GM23338 (cell line): Measurements from ENCODE around the gene COMP. TPM values are rescaled to one million over a fixed set of nuclear protein-coding genes. Genes with fewer than 3 reads are reported as not detected.

Experiments used
- ATAC-seq: fragments of 200-7000 bp; cut with Tn5 transposase; 3 replicates; pipeline ENCODE4 v1.9.1; 2020
- DNase-seq: peaks from one replicate; pipeline ENCODE4 v3.0.0-alpha.2; 2015; ENCODE audit warnings: low spot score
- H2AFZ ChIP-seq: fragments of 200-600 bp; sonication (generic); 2 replicates; pipeline ENCODE4 v1.8.0; 2016; ENCODE audit warnings: antibody characterized with exemption, mild to moderate bottlenecking, moderate library complexity
- H3F3A ChIP-seq: fragments of 200-600 bp; sonication (generic); replicated peaks from 2 replicates; pipeline ENCODE4 v1.8.0; 2017; ENCODE audit warnings: antibody characterized with exemption, mixed run types, low read depth
- H3K27ac ChIP-seq: fragments of 200-600 bp; sonication (generic); 2 replicates; pipeline ENCODE4 v1.6.1; 2016; ENCODE audit warnings: low read depth
- H3K27me3 ChIP-seq: fragments of 200-600 bp; sonication (generic); 2 replicates; pipeline ENCODE4 v1.8.0; 2016; ENCODE audit warnings: mild to moderate bottlenecking, mixed run types, moderate library complexity; ENCODE audit not compliant: insufficient read depth
- H3K36me3 ChIP-seq: fragments of 200-600 bp; sonication (generic); 2 replicates; pipeline ENCODE4 v1.8.0; 2016; ENCODE audit warnings: mild to moderate bottlenecking; ENCODE audit not compliant: insufficient read depth
- H3K4me1 ChIP-seq: fragments of 200-600 bp; sonication (generic); 2 replicates; pipeline ENCODE4 v1.8.0; 2016; ENCODE audit warnings: mild to moderate bottlenecking, moderate library complexity; ENCODE audit not compliant: insufficient read depth
- H3K4me2 ChIP-seq: fragments of 200-600 bp; sonication (generic); 2 replicates; pipeline ENCODE4 v1.7.1; 2017; ENCODE audit warnings: mixed run types
- H3K4me3 ChIP-seq: fragments of 200-600 bp; sonication (generic); 2 replicates; pipeline ENCODE4 v1.6.1; 2016; ENCODE audit warnings: mixed run types
- H3K79me2 ChIP-seq: fragments of 200-600 bp; sonication (generic); replicated peaks from 2 replicates; pipeline ENCODE4 v1.8.0; 2017; ENCODE audit warnings: mild to moderate bottlenecking; ENCODE audit not compliant: insufficient read depth
- H3K9me2 ChIP-seq: fragments of 200-600 bp; sonication (generic); 2 replicates; pipeline ENCODE4 v1.8.0; 2017; ENCODE audit not compliant: insufficient read depth
- H4K20me1 ChIP-seq: fragments of 200-600 bp; sonication (generic); replicated peaks from 2 replicates; pipeline ENCODE4 v1.8.0; 2017; ENCODE audit warnings: mild to moderate bottlenecking; ENCODE audit not compliant: insufficient read depth
- H3K27ac Mint-ChIP-seq: 2 replicates; pipeline ENCODE4 v1.8.0; 2020; ENCODE audit warnings: inconsistent platforms, mild to moderate bottlenecking, moderate library complexity, mixed read lengths
- H3K27me3 Mint-ChIP-seq: 3 replicates; pipeline ENCODE4 v1.8.0; 2022; ENCODE audit warnings: low read depth, mild to moderate bottlenecking, moderate library complexity, mixed read lengths, inconsistent platforms; ENCODE audit not compliant: insufficient read depth, poor library complexity
- H3K36me3 Mint-ChIP-seq: 3 replicates; pipeline ENCODE4 v1.8.0; 2021; ENCODE audit warnings: low read depth, mild to moderate bottlenecking, inconsistent platforms, moderate library complexity, mixed read lengths
- H3K4me1 Mint-ChIP-seq: 3 replicates; pipeline ENCODE4 v1.8.0; 2020; ENCODE audit warnings: mild to moderate bottlenecking, inconsistent platforms, mixed read lengths
- H3K4me3 Mint-ChIP-seq: 3 replicates; pipeline ENCODE4 v1.8.0; 2021; ENCODE audit warnings: moderate library complexity, mild to moderate bottlenecking, inconsistent platforms, mixed read lengths
- H3K9me3 Mint-ChIP-seq: 3 replicates; pipeline ENCODE4 v1.8.0; 2020; ENCODE audit warnings: moderate library complexity, mild to moderate bottlenecking, inconsistent platforms, mixed read lengths
- CREB1 ChIP-seq: fragments of 250-450 bp; sonication (Bioruptor Pico); IDR thresholded peaks from 2 replicates; pipeline ENCODE4 v1.5.0; 2020; ENCODE audit warnings: low read depth, mild to moderate bottlenecking, moderate library complexity
- EZH2 ChIP-seq: fragments of 200-600 bp; sonication (generic); IDR thresholded peaks from one replicate; pipeline ENCODE4 v1.8.0; 2017; ENCODE audit warnings: antibody characterized with exemption, mild to moderate bottlenecking, low read depth; ENCODE audit not compliant: unreplicated experiment
- JUNB ChIP-seq: IDR thresholded peaks from one replicate; pipeline ENCODE4 v1.6.1; 2016; ENCODE audit warnings: antibody characterized with exemption; ENCODE audit not compliant: unreplicated experiment
- NANOG ChIP-seq: IDR thresholded peaks from 2 replicates; pipeline ENCODE4 v1.6.1; 2016; ENCODE audit warnings: antibody characterized with exemption, borderline replicate concordance
- POLR2AphosphoS5 ChIP-seq: IDR thresholded peaks from 2 replicates; pipeline ENCODE4 v1.6.1; 2016; ENCODE audit warnings: antibody characterized with exemption, low read depth
- STAT1 ChIP-seq: IDR thresholded peaks from one replicate; pipeline ENCODE4 v1.6.1; 2016; ENCODE audit warnings: antibody characterized with exemption; ENCODE audit not compliant: unreplicated experiment
- ZNF331 ChIP-seq: fragments of 250-450 bp; sonication (Bioruptor Pico); IDR thresholded peaks from 2 replicates; pipeline ENCODE4 v1.5.0; 2020; ENCODE audit warnings: low read depth, mild to moderate bottlenecking, moderate library complexity
- polyA plus RNA-seq: library from polyadenylated mRNA; unstranded; fragments of >200 nt; fragmentation: Nextera tagmentation; extraction: Ambion mirVana; gene quantifications from 2 replicates; pipeline ENCODE4 v1.2.1, GENCODE V29; 2016
- total RNA-seq: library from RNA; depleted of rRNA; stranded (reverse); fragments of >200 nt; shearing (Covaris generic); gene quantifications from 2 replicates; pipeline ENCODE4 v1.2.3, GENCODE V29; 2014
- TF ChIP-seq, protein P1 (sequence below): IDR thresholded peaks from one replicate; pipeline ENCODE4 v1.6.1; 2018; ENCODE audit warnings: antibody characterized with exemption; ENCODE audit not compliant: unreplicated experiment
- TF ChIP-seq, protein P2 (sequence below), 2 experiments: fragments of 200-600 bp in 1 of 2; sonication (generic) in 1 of 2; conservative IDR thresholded peaks; 2 replicates each; pipeline versions ENCODE4 v1.5.1 to v1.6.1; 2016 to 2017; ENCODE audit warnings: antibody characterized with exemption in 2 of 2, low read depth in 2 of 2, mild to moderate bottlenecking in 2 of 2, moderate library complexity in 1 of 2

The COMP gene
- total and polyA plus RNA-seq, 2 experiments from 2014 or later: 0.58 to 0.63 TPM

DNA sequence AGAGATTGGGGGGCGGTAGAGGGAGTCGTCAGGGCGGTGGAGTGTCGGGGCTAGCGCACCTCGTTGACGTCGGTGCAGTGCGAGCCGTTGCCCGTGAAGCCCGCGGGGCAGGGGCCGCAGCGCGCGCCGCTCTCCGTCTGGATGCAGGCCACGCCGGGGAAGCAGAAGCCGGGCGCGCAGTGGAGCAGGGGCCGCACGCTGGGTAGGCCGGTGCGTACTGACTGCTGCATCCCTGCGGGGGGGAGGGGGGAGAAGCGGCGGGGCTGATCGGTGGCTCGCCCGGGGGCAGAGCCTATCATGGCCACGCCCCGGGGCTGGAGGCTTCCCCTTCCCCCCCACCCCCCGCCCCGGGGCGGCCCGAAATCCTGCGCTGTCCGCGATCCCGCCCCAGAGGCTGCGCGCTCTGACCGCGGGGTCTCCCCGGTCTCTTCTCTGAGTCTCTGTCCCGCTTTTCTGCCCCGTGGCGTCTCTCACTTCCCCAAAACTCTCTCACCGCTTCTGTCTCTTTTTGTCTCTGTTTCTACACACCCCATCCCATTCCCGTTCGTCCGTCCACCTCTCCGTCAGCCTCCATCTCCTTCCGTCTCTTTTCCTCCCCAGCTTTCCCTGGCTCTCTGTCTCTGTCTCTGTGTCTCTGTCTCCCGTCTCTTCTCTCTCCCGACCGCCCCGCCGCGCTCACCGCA is 1.1 kb downstream of the COMP start (continued):
- TF ChIP-seq, protein P1, sequence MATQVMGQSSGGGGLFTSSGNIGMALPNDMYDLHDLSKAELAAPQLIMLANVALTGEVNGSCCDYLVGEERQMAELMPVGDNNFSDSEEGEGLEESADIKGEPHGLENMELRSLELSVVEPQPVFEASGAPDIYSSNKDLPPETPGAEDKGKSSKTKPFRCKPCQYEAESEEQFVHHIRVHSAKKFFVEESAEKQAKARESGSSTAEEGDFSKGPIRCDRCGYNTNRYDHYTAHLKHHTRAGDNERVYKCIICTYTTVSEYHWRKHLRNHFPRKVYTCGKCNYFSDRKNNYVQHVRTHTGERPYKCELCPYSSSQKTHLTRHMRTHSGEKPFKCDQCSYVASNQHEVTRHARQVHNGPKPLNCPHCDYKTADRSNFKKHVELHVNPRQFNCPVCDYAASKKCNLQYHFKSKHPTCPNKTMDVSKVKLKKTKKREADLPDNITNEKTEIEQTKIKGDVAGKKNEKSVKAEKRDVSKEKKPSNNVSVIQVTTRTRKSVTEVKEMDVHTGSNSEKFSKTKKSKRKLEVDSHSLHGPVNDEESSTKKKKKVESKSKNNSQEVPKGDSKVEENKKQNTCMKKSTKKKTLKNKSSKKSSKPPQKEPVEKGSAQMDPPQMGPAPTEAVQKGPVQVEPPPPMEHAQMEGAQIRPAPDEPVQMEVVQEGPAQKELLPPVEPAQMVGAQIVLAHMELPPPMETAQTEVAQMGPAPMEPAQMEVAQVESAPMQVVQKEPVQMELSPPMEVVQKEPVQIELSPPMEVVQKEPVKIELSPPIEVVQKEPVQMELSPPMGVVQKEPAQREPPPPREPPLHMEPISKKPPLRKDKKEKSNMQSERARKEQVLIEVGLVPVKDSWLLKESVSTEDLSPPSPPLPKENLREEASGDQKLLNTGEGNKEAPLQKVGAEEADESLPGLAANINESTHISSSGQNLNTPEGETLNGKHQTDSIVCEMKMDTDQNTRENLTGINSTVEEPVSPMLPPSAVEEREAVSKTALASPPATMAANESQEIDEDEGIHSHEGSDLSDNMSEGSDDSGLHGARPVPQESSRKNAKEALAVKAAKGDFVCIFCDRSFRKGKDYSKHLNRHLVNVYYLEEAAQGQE: no peak
- no peak for TF ChIP-seq STAT1
- no peak for TF ChIP-seq NANOG
- TF ChIP-seq ZNF331 (CRISPR knock-in tag): no peak
- no peak for TF ChIP-seq POLR2AphosphoS5
- no peak for TF ChIP-seq JUNB
- TF ChIP-seq CREB1 (CRISPR knock-in tag): no peak

DNA sequence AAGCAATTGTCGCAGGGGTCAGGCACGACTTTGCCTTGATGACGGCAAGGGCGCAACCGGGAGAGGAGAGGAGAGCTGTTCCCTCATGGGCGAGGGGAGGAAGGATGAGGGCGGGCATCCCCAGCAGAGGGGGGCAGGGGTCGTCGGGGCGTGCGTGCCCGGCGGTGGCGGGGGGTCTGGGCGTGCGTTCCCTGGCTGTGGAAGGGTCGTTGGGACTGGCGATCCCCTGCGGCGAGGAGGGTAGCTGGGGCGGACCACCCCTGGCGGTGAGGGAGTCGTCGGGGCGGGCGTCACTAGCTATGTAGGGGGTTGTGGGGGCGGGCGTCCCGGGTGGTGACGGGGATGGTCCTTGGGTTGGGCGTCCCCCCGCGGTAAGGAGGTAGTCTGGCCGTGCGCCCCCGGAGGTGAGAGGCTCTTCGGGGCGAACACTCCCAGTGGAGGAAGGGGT is 1.7 kb downstream of the COMP start:
- H3K27ac Mint-ChIP-seq: no peak overlapping the region
- H2AFZ ChIP-seq: no peak overlapping the region
- H3K27me3 ChIP-seq: peaks cover 98% of the 10 kb centered on the region
- H3K4me2 ChIP-seq: peak overlapping the region; percentile 87
- no peak overlapping the region for H3K27ac ChIP-seq
- no peaks in the 10 kb centered on the region for H3K36me3 ChIP-seq
- no peaks in the 10 kb centered on the region for H3K9me2 ChIP-seq
- H3K4me1 Mint-ChIP-seq: peaks cover 16% of the 10 kb centered on the region
- peak; percentile 1 for ATAC-seq
- TF ChIP-seq JUNB (no peak), EZH2 (peak; percentile 13), STAT1 (no peak), NANOG (no peak)
- TF ChIP-seq, protein P2, sequence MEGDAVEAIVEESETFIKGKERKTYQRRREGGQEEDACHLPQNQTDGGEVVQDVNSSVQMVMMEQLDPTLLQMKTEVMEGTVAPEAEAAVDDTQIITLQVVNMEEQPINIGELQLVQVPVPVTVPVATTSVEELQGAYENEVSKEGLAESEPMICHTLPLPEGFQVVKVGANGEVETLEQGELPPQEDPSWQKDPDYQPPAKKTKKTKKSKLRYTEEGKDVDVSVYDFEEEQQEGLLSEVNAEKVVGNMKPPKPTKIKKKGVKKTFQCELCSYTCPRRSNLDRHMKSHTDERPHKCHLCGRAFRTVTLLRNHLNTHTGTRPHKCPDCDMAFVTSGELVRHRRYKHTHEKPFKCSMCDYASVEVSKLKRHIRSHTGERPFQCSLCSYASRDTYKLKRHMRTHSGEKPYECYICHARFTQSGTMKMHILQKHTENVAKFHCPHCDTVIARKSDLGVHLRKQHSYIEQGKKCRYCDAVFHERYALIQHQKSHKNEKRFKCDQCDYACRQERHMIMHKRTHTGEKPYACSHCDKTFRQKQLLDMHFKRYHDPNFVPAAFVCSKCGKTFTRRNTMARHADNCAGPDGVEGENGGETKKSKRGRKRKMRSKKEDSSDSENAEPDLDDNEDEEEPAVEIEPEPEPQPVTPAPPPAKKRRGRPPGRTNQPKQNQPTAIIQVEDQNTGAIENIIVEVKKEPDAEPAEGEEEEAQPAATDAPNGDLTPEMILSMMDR (conservative IDR thresholded peaks at IDR 0.05; ENCODE audit: low read depth in 2 of 2): no peak
- DNase-seq: no peak
- H3K4me3 Mint-ChIP-seq: peak overlapping the region; percentile 74
- H3K4me1 ChIP-seq: peaks cover 12% of the 10 kb centered on the region; the same call in 1 of the 2 replicates
- no peaks in the 10 kb centered on the region for H3K79me2 ChIP-seq
- H3K4me3 ChIP-seq: peak overlapping the region; percentile 67
- H3K9me3 Mint-ChIP-seq: peaks cover 7% of the 10 kb centered on the region
- H3K36me3 Mint-ChIP-seq: no peaks in the 10 kb centered on the region; the same call in 2 of the 3 replicates
- H3F3A ChIP-seq: 0 out of 2 replicates have a peak, but pooled peaks cover 6% of the 10 kb centered on the region
- peaks cover 97% of the 10 kb centered on the region for H3K27me3 Mint-ChIP-seq
- H4K20me1 ChIP-seq: peaks cover 16% of the 10 kb centered on the region
